ENCODE measurements around the gene C1orf198. TPM values are rescaled to one million over a fixed set of nuclear protein-coding genes. Genes with fewer than 3 reads are reported as not detected.

C1orf198 gene
- total and polyA plus RNA-seq, 8 donors: 16.5 to 35.3 (median 20.7) TPM

- Histone ChIP-seq H3K27ac (no peak overlapping the region), H3K4me3 (no peak overlapping the region), H3K27me3 (no peaks in the 10 kb centered on the region), H3K36me3 (no peaks in the 10 kb centered on the region), H3K4me1 (peaks cover 7 to 13% (median 8%) of the 10 kb centered on the region in 3 donors), H3K9me3 (no peaks in the 10 kb centered on the region)
- WGBS, 2 donors: 89 to 94% methylated on average over 6 of the region's 6 CpGs
- ATAC-seq (no peak), FAIRE-seq (no peak), DNase-seq (no peak)
- intact Hi-C loops (cut with DNase I): no loop called here
- no peak for TF ChIP-seq CTCF (IDR thresholded peaks at IDR 0.05)
Observed at GRCh38 chr1:230818901-230819300, 49.4 kb downstream of the C1orf198 start.

- no peaks in the 10 kb centered on the region for H3K27me3 ChIP-seq
- 88 to 94% methylated on average over 1 of the region's 1 CpG for WGBS, 2 donors
- no peak for TF ChIP-seq CTCF (IDR thresholded peaks at IDR 0.05)
- intact Hi-C loops (cut with DNase I): no loop called here
- no peaks in the 10 kb centered on the region for H3K36me3 ChIP-seq
- H3K27ac ChIP-seq: no peak overlapping the region
- no peaks in the 10 kb centered on the region for H3K9me3 ChIP-seq
- FAIRE-seq: no peak
- no peak for DNase-seq
- H3K4me1 ChIP-seq: peaks cover 1 to 7% (median 2%) of the 10 kb centered on the region in 3 donors
- no peak overlapping the region for H3K4me3 ChIP-seq
- no peak for ATAC-seq
Observed at GRCh38 chr1:230818367-230818766, 50.0 kb downstream of the C1orf198 start.

GRCh38 chr1:230816018-230816417 lies 52.3 kb downstream of the C1orf198 start:
- intact Hi-C loops (cut with DNase I): no loop called here
- no peak for ATAC-seq
- DNase-seq: no peak
- no peak for FAIRE-seq
- Histone ChIP-seq H3K4me1 (no peaks in the 10 kb centered on the region), H3K27ac (no peak overlapping the region), H3K4me3 (no peak overlapping the region), H3K36me3 (no peaks in the 10 kb centered on the region), H3K9me3 (no peaks in the 10 kb centered on the region), H3K27me3 (no peaks in the 10 kb centered on the region)
- no peak for TF ChIP-seq CTCF (IDR thresholded peaks at IDR 0.05)

- WGBS, 2 donors: 59 to 64% methylated on average over 3 of the region's 3 CpGs
- H3K4me3 ChIP-seq: no peak overlapping the region
- no peak for FAIRE-seq
- no peak for TF ChIP-seq CTCF (IDR thresholded peaks at IDR 0.05)
- H3K4me1 ChIP-seq: no peaks in the 10 kb centered on the region
- DNase-seq: no peak
- H3K36me3 ChIP-seq: no peaks in the 10 kb centered on the region
- H3K27me3 ChIP-seq: no peaks in the 10 kb centered on the region
- no peak overlapping the region for H3K27ac ChIP-seq
- intact Hi-C loops (cut with DNase I): no loop called here
- no peak for ATAC-seq
- H3K9me3 ChIP-seq: no peaks in the 10 kb centered on the region
Observed at GRCh38 chr1:230814949-230815692, 53.2 kb downstream of the C1orf198 start.

- TF ChIP-seq CTCF (IDR thresholded peaks at IDR 0.05): no peak
- no peak for DNase-seq
- WGBS, 2 donors: 85% methylated on average over 2 of the region's 2 CpGs
- no peak for ATAC-seq
- no peaks in the 10 kb centered on the region for H3K27me3 ChIP-seq
- no peak overlapping the region for H3K4me3 ChIP-seq
- H3K27ac ChIP-seq: no peak overlapping the region
- no peak for FAIRE-seq
- H3K4me1 ChIP-seq: peaks cover 0 to 1% (median 0%) of the 10 kb centered on the region in 3 donors
- H3K9me3 ChIP-seq: no peaks in the 10 kb centered on the region
- H3K36me3 ChIP-seq: no peaks in the 10 kb centered on the region
- intact Hi-C loops (cut with DNase I): no loop called here
Observed at GRCh38 chr1:230812568-230812967, 55.8 kb downstream of the C1orf198 start.
